Right renal pelvis (tissue), 4 donors: ENCODE results near the gene ZBTB2. TPM values are rescaled to one million over a fixed set of nuclear protein-coding genes. Genes with fewer than 3 reads are reported as not detected.
"Not testable (repeated sequence)": the region's sequence is repeated elsewhere in the genome, so short reads cannot be mapped to it uniquely, and the experiment has no call there.

Experiments used
- DNase-seq, 4 donors: peaks; one replicate each; pipeline ENCODE4 v3.0.0-alpha.2; 2013; ENCODE audit warnings: low read depth in 4 of 4, low spot score in 3 of 4, missing footprints in 1 of 4
- polyA plus RNA-seq, 4 donors: library from polyadenylated mRNA; unstranded; fragments of 120-200 nt; gene quantifications; one replicate each; pipeline ENCODE4 v1.2.1, GENCODE V29; 2013; ENCODE audit not compliant: insufficient read length in 4 of 4

ZBTB2 gene
- polyA plus RNA-seq, 4 donors: 16.4 to 19.5 (median 18.9) TPM

- no peak for DNase-seq
Observed at GRCh38 chr6:151403919-151404308, 12.6 kb upstream of the ZBTB2 start.

GRCh38 chr6:151402228-151402627, 10.9 kb upstream of the ZBTB2 start:
- no peak for DNase-seq

- no peak for DNase-seq
Observed at GRCh38 chr6:151400473-151400872, 9.1 kb upstream of the ZBTB2 start.

- no peak for DNase-seq
Observed at GRCh38 chr6:151399679-151400078, 8.3 kb upstream of the ZBTB2 start.

GRCh38 chr6:151393410-151393809, 2.1 kb upstream of the ZBTB2 start:
- no peak for DNase-seq

- DNase-seq: no peak
Observed at GRCh38 chr6:151392427-151392826, 1.1 kb upstream of the ZBTB2 start.

- DNase-seq: peak in 3 of 4 donors; percentile 56 to 63 (median 63)
Observed at GRCh38 chr6:151390851-151391470, 398 bp downstream of the ZBTB2 start.

- DNase-seq: peak; percentile 97 to 99 (median 98)
Observed at GRCh38 chr6:151390276-151390850, 996 bp downstream of the ZBTB2 start.

- peak in 2 of 4 donors; percentile 49 to 56 for DNase-seq
Observed at GRCh38 chr6:151389618-151390275, 1.6 kb downstream of the ZBTB2 start.

GRCh38 chr6:151388997-151389617, 2.3 kb downstream of the ZBTB2 start:
- no peak for DNase-seq

- no peak for DNase-seq
Observed at GRCh38 chr6:151388236-151388635, 3.1 kb downstream of the ZBTB2 start.

- no peak for DNase-seq
Observed at GRCh38 chr6:151387175-151387970, 4.0 kb downstream of the ZBTB2 start.

- no peak for DNase-seq
Observed at GRCh38 chr6:151385177-151385576, 6.2 kb downstream of the ZBTB2 start.

GRCh38 chr6:151384151-151384550, 7.2 kb downstream of the ZBTB2 start:
- DNase-seq: no peak

- DNase-seq: not testable (repeated sequence)
Observed at GRCh38 chr6:151382631-151383030, 8.7 kb downstream of the ZBTB2 start.

- no peak for DNase-seq
Observed at GRCh38 chr6:151381722-151382121, 9.6 kb downstream of the ZBTB2 start.

GRCh38 chr6:151380848-151381205, 10.5 kb downstream of the ZBTB2 start:
- DNase-seq: no peak

- no peak for DNase-seq
Observed at GRCh38 chr6:151379933-151380847, 11.2 kb downstream of the ZBTB2 start.

- DNase-seq: no peak
Observed at GRCh38 chr6:151377095-151377494, 14.3 kb downstream of the ZBTB2 start.

GRCh38 chr6:151376440-151376839, 14.9 kb downstream of the ZBTB2 start:
- no peak for DNase-seq
